HG02759 (cell line): ENCODE results near the gene CACHD1.
"Not testable (repeated sequence)": the region's sequence is repeated elsewhere in the genome, so short reads cannot be mapped to it uniquely, and the experiment has no call there.

ENCODE experiments used
- ATAC-seq: cut with Tn5 transposase; IDR thresholded peaks from one replicate; pipeline ENCODE4 v1.9.1; 2021; ENCODE audit warnings: mild to moderate bottlenecking, moderate library complexity; ENCODE audit not compliant: unreplicated experiment

Gene CACHD1

GRCh38 chr1:64581135-64581842 lies 111.4 kb downstream of the CACHD1 start:
- ATAC-seq: no peak

GRCh38 chr1:64581843-64582185 lies 111.9 kb downstream of the CACHD1 start:
- ATAC-seq: no peak

GRCh38 chr1:64584479-64584878 lies 114.5 kb downstream of the CACHD1 start:
- ATAC-seq: no peak

- no peak for ATAC-seq
Measured at GRCh38 chr1:64588876-64589275, 118.9 kb downstream of the CACHD1 start.

DNA sequence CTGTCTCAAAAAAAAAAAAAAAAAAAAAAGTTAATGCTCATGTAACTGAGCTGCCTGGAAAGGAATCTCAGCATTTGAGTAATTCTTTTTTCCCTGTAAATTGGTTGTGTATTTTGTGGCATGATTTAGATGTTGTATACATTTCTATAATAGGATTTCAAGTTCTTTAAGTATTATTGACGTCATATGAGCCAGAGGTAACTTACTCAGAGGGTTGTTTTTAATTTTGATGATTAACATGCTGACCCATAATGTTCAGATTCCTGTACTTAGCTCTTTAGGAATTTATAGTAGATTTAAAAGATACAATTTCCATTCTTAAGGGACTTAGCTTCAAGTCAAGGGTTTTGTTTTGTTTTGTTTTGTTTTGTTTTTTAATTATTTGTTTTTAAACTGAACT lies 120.4 kb downstream of the CACHD1 start:
- ATAC-seq: no peak

GRCh38 chr1:64594446-64594845 lies 124.5 kb downstream of the CACHD1 start:
- no peak for ATAC-seq

DNA sequence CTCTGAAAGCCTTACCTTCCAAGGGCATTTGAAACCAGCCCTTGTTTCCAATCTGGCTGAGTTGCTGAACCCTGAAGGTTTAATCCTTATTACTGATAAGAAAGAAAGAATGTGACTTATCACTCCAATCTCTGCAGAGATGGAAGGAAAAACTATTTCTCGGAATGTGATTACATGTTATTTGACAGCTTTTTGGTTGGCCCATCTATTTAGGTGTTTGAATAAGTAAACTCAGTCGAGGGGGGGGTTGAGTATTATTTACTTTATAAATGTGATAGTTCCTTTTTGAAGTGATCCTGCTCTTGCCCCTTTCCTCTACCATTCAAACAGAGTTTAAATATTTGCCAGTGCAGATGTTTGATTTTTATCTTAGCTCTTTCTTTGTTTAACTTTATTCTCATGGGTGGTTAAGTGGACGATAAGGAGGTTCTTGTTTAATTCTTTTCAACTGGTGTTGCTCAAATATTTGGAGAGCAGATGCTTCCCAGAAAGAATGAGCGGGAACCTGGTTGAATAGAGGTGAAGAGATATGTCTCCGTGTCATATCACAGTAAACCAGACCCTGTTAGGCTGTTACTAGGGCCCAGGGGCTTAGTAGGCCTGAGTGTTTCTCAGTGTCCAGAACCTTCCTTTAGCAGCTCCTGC lies 126.1 kb downstream of the CACHD1 start:
- no peak for ATAC-seq

DNA sequence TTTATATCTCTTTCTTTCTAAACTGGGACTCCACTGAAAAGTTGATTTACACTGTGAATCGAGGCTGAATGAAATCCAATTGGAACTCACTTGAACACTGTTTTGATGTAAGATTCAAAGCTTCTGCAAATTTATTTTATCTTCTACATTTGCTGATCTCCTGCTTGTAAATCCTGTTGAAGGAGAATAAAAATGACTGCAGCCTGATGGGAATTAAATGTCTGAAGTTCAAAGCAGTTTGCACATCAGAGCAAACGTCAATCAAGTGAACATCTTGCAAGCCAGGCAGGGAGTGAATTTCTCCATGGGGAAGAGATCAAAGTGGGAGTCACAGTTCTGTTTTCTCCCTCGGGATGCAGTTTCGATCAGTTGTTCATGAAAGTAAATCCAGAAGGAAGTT lies 127.2 kb downstream of the CACHD1 start:
- no peak for ATAC-seq

DNA sequence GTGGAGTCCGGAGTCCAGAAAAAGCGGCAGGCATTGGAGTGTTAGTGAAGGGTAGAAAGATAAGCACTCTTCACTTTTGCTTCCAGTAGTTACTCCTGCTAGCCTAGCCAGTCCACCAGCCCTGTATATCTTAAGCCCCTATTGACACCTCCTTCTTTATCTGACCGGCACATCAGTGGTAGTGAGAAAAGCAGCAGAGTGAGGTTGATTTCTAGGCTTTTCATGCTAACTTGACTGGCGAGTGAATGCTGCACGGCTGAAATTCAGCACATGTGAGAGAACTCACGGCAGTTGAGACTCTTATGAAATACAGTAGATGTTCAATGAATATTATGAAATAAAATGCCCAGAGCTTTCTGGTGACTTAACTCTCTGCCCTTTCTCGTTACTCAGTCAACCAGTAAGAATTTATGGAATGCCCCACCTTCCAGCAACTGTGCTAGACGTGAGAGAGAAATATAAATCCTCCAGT lies 128.2 kb downstream of the CACHD1 start:
- ATAC-seq: no peak

GRCh38 chr1:64599242-64599641 lies 129.3 kb downstream of the CACHD1 start:
- ATAC-seq: no peak

- no peak for ATAC-seq
Measured at GRCh38 chr1:64601207-64601606, 131.3 kb downstream of the CACHD1 start.

DNA sequence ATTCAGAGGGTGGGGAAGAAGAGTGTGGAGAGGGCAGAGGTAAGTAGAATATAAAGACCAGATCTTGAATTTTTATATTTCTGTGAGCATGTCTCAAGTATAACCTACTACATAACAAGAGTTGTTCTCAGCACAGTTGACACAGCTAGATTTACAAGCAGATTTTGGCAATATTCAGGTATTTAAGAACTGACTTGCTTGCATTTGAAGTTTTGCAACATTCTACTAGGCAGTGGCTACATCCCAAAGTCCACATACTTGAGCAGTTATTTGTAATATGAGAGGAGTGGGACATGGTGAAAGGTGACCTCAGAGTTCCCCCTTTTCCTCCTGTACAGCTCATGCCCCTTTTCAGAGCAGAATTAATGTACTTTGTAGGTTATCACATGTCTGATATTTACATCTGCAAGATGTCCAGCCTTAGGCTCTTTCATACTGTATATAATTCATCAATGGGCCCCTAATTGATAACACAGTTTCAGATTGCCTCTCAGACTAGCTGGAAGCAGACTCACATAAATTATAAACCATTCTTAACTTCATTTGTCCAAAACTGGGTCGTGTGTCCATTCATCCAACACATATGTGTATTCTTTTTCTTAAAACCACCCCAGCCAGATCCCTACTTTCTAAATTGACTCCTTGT lies 138.2 kb downstream of the CACHD1 start:
- no peak for ATAC-seq

- ATAC-seq: no peak
Measured at GRCh38 chr1:64608651-64609048, 138.7 kb downstream of the CACHD1 start.

- not testable (repeated sequence) for ATAC-seq
Measured at GRCh38 chr1:64610950-64611349, 141.0 kb downstream of the CACHD1 start.

GRCh38 chr1:64616039-64616438 lies 146.1 kb downstream of the CACHD1 start:
- no peak for ATAC-seq

DNA sequence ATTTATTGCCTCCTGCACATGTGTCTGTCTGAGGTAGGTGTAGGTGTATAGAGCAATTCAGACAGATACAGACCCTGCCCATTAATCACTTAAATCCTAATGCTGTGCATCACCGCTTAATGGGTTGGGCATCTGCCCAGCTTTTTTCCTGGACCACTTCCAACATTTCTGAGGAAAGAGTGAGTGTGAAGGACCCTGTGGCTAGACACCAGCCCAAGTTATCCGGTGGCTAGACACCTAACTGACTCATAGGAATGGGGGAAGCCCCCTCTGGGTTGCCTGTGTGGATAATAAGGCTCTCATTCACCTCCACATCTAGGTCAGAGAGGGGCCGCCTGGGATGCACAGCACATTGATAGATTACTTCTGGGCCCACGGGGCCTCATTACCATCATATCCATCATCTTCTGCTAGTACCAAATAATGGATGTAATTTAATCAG lies 153.8 kb downstream of the CACHD1 start:
- no peak for ATAC-seq

DNA sequence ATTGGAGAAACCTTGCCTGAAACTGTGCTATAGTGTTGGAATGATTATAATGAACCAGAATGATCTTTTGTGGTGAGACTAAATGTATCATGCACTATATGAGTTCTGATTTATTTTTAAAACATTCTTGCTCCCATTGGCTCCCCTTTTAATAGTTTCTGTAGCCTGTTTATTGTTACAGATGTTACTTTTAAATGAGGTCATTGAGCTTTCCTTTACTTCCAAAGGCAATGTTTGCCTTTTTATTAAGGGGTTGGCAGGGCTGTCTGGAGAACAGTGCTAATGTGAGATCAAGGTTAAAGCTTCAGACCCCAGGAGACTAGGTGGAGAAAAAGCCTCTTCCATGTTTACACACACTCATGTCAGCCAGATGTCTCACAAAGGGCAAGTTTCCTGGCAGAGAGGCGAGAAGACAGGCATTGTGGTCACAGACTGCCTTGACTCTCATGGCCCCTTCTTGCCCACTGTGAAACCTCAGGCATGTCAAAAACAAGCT lies 154.3 kb downstream of the CACHD1 start:
- no peak for ATAC-seq

- ATAC-seq: no peak
Measured at GRCh38 chr1:64624808-64625207, 154.9 kb downstream of the CACHD1 start.

- no peak for ATAC-seq
Measured at GRCh38 chr1:64630611-64631010, 160.7 kb downstream of the CACHD1 start.

GRCh38 chr1:64631346-64632034 lies 161.6 kb downstream of the CACHD1 start:
- ATAC-seq: no peak

DNA sequence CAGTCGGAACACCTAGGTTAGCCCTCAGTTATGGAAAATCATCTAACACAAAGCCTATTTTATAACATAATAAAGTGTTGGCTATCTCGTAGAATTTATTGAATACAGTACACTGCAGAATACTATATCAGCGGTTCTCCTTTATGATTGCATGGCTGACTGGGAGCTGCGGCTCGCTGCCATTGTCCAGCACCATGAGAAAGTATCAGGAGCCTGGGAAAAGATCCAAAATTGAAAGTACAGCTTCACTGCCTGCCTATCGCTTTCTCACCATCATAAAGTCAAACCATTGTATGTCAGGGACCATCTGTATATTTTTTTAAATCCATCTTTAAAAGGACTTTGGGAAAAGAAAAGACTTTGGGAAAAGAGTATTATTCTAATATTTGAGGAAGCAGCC lies 163.0 kb downstream of the CACHD1 start:
- no peak for ATAC-seq
